Lower lobe of right lung (tissue), 2 donors: Measurements from ENCODE around the gene EXOC3L4. TPM values are rescaled to one million over a fixed set of nuclear protein-coding genes. Genes with fewer than 3 reads are reported as not detected.

Experiments used
- ATAC-seq, 2 donors: fragments of 200-7000 bp; cut with Tn5 transposase; one replicate each; pipeline ENCODE4 v1.9.1; 2020 to 2022; ENCODE audit warnings: mild to moderate bottlenecking in 2 of 2, moderate library complexity in 2 of 2
- DNase-seq: peaks from one replicate; pipeline ENCODE4 v3.0.0-alpha.2; 2020
- H3K27ac ChIP-seq: fragments of 200-600 bp; one replicate; pipeline ENCODE4 v1.8.0; 2022
- H3K27me3 ChIP-seq: fragments of 200-600 bp; one replicate; pipeline ENCODE4 v1.8.0; 2022; ENCODE audit warnings: low read depth
- H3K36me3 ChIP-seq: fragments of 200-600 bp; one replicate; pipeline ENCODE4 v1.8.0; 2022; ENCODE audit warnings: mild to moderate bottlenecking
- H3K4me1 ChIP-seq: fragments of 200-600 bp; one replicate; pipeline ENCODE4 v1.8.0; 2022
- H3K4me3 ChIP-seq: fragments of 200-600 bp; one replicate; pipeline ENCODE4 v1.8.0; 2022; ENCODE audit warnings: mild to moderate bottlenecking
- H3K9me3 ChIP-seq: fragments of 200-600 bp; one replicate; pipeline ENCODE4 v1.8.0; 2022
- intact Hi-C: fragments of 100-400 bp; cut with DNase I; formaldehyde crosslinking; loops from one replicate; pipeline ENCODE4 v1.11.0; 2022
- total RNA-seq: library from RNA; stranded (reverse); fragmentation: NEBNext Ultra II Directional; extraction: Animal tissue kit (Norgen Biotek cat#: 25700); gene quantifications from one replicate; pipeline ENCODE4 v1.2.1, GENCODE V29; 2021
- TF ChIP-seq, protein P1 (sequence below): fragments of 200-600 bp; IDR thresholded peaks from one replicate; pipeline ENCODE4 v1.8.0; 2022; ENCODE audit warnings: antibody characterized with exemption, mild to moderate bottlenecking
- donor health status: DM: no; HTN: yes; CAD: no; lungs with severe emphysema.

EXOC3L4 gene
- total RNA-seq, 1 donor from 2014 or later = 3.6 TPM

GRCh38 chr14:103125098-103126070, 30.9 kb downstream of the EXOC3L4 start:
- peaks cover 27% of the 10 kb centered on the region for H3K36me3 ChIP-seq
- TF ChIP-seq, protein P1, sequence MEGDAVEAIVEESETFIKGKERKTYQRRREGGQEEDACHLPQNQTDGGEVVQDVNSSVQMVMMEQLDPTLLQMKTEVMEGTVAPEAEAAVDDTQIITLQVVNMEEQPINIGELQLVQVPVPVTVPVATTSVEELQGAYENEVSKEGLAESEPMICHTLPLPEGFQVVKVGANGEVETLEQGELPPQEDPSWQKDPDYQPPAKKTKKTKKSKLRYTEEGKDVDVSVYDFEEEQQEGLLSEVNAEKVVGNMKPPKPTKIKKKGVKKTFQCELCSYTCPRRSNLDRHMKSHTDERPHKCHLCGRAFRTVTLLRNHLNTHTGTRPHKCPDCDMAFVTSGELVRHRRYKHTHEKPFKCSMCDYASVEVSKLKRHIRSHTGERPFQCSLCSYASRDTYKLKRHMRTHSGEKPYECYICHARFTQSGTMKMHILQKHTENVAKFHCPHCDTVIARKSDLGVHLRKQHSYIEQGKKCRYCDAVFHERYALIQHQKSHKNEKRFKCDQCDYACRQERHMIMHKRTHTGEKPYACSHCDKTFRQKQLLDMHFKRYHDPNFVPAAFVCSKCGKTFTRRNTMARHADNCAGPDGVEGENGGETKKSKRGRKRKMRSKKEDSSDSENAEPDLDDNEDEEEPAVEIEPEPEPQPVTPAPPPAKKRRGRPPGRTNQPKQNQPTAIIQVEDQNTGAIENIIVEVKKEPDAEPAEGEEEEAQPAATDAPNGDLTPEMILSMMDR = no peak
- H3K27me3 ChIP-seq = no peaks in the 10 kb centered on the region
- DNase-seq = no peak
- no peak overlapping the region for H3K27ac ChIP-seq
- ATAC-seq = no peak
- peaks cover 83% of the 10 kb centered on the region for H3K4me1 ChIP-seq
- H3K4me3 ChIP-seq = peak overlapping the region; percentile 77
- H3K9me3 ChIP-seq = no peaks in the 10 kb centered on the region
- intact Hi-C loops = no loop called here

DNA sequence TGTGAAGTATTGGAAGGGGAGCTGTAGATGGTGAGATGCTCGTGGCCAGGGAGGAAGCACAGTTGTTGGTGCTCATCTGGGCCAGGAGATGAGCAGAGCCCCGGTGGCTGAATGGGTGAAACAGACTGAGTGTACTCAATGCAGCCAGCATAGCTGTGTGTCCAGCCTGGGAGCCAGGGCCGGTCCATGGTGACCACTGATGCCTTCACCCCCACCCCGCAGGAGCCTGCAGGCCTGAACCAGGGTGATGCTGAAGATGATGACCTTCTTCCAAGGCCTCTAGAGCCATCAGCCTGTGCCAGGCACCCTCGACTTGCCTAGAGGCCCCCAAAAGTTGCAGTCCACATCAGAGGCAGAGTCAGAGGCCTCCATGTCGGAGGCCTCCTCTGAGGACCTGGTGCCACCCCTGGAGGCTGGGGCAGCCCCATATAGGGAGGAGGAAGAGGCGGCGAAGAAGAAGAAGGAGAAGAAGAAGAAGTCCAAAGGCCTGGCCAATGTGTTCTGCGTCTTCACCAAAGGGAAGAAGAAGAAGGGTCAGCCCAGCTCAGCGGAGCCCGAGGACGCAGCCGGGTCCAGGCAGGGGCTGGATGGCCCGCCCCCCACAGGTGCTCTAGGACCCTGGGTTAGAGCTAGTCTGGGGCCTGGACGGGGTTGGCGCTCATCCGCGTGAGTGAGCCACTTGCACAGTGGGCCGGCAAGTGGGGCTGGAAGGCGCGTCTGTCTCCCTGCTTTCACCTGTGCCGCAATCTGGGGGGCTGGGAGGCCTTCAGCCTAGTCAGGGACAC, 31.8 kb downstream of the EXOC3L4 start:
- TF ChIP-seq, protein P1 = no peak
- Histone ChIP-seq H3K4me1 (peaks cover 83% of the 10 kb centered on the region), H3K36me3 (peaks cover 36% of the 10 kb centered on the region), H3K27ac (no peak overlapping the region), H3K4me3 (peak overlapping the region; percentile 34), H3K27me3 (no peaks in the 10 kb centered on the region), H3K9me3 (no peaks in the 10 kb centered on the region)
- DNase-seq = peak; percentile 50
- ATAC-seq = no peak
- intact Hi-C loops = no loop called here

- TF ChIP-seq, protein P1 = peak; percentile 13
- peak; percentile 78 for DNase-seq
- intact Hi-C loops = no loop called here
- ATAC-seq = peak; percentile 53 to 63
- Histone ChIP-seq H3K9me3 (no peaks in the 10 kb centered on the region), H3K27me3 (no peaks in the 10 kb centered on the region), H3K4me3 (peak overlapping the region; percentile 34), H3K27ac (no peak overlapping the region), H3K4me1 (peaks cover 81% of the 10 kb centered on the region), H3K36me3 (peaks cover 42% of the 10 kb centered on the region)
Observed at GRCh38 chr14:103126873-103127304, 32.4 kb downstream of the EXOC3L4 start.

DNA sequence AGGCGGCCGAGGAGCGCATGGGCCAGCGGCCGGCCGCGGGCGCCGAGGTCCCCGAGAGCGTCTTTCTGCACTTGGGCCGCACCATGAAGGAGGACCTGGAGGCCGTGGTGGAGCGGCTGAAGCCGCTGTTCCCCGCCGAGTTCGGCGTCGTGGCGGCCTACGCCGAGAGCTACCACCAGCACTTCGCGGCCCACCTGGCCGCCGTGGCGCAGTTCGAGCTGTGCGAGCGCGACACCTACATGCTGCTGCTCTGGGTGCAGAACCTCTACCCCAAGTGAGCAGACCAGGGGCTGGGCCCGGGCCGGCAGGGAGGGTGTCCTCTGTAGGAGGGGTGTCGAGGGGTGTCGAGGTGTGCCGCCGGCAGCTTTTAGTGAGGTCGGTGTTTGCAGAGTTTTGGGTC, 32.8 kb downstream of the EXOC3L4 start:
- Histone ChIP-seq H3K4me3 (peak overlapping the region; percentile 10), H3K27me3 (no peaks in the 10 kb centered on the region), H3K4me1 (peaks cover 76% of the 10 kb centered on the region), H3K9me3 (no peaks in the 10 kb centered on the region), H3K36me3 (peaks cover 47% of the 10 kb centered on the region), H3K27ac (no peak overlapping the region)
- TF ChIP-seq, protein P1 = no peak
- intact Hi-C loops = no loop called here
- DNase-seq (peak; percentile 48), ATAC-seq (no peak)

- DNase-seq (peak; percentile 43), ATAC-seq (no peak)
- no peaks in the 10 kb centered on the region for H3K9me3 ChIP-seq
- H3K27ac ChIP-seq = no peak overlapping the region
- H3K4me3 ChIP-seq = no peak overlapping the region
- H3K4me1 ChIP-seq = peaks cover 69% of the 10 kb centered on the region
- TF ChIP-seq, protein P1 = no peak
- peaks cover 53% of the 10 kb centered on the region for H3K36me3 ChIP-seq
- intact Hi-C loops = no loop called here
- H3K27me3 ChIP-seq = no peaks in the 10 kb centered on the region
Observed at GRCh38 chr14:103127861-103128598, 33.5 kb downstream of the EXOC3L4 start.
